ENCODE data around the gene MACROH2A1.

MACROH2A1 gene

GRCh38 chr5:135349886-135350285 lies 49.1 kb downstream of the MACROH2A1 start:
- no peak for DNase-seq

- DNase-seq = no peak
Observed at GRCh38 chr5:135349451-135349850, 49.6 kb downstream of the MACROH2A1 start.

- DNase-seq = no peak
Observed at GRCh38 chr5:135348918-135349317, 50.1 kb downstream of the MACROH2A1 start.

- DNase-seq = no peak
Observed at GRCh38 chr5:135347392-135347791, 51.6 kb downstream of the MACROH2A1 start.

GRCh38 chr5:135345956-135346731 lies 52.9 kb downstream of the MACROH2A1 start:
- no peak for DNase-seq

GRCh38 chr5:135344349-135344748 lies 54.7 kb downstream of the MACROH2A1 start:
- DNase-seq = no peak

GRCh38 chr5:135343413-135343812 lies 55.6 kb downstream of the MACROH2A1 start:
- no peak for DNase-seq

- DNase-seq = no peak
Observed at GRCh38 chr5:135342551-135342875, 56.5 kb downstream of the MACROH2A1 start.

GRCh38 chr5:135341696-135342550 lies 57.1 kb downstream of the MACROH2A1 start:
- DNase-seq = no peak

- no peak for DNase-seq
Observed at GRCh38 chr5:135341016-135341666, 57.9 kb downstream of the MACROH2A1 start.

GRCh38 chr5:135340568-135340967 lies 58.5 kb downstream of the MACROH2A1 start:
- DNase-seq = no peak

- DNase-seq = no peak
Observed at GRCh38 chr5:135339623-135340022, 59.4 kb downstream of the MACROH2A1 start.

- DNase-seq = no peak
Observed at GRCh38 chr5:135339189-135339588, 59.8 kb downstream of the MACROH2A1 start.

- no peak for DNase-seq
Observed at GRCh38 chr5:135337064-135337463, 62.0 kb downstream of the MACROH2A1 start.

- no peak for DNase-seq
Observed at GRCh38 chr5:135335031-135335828, 63.8 kb downstream of the MACROH2A1 start.

- no peak for DNase-seq
Observed at GRCh38 chr5:135333732-135334515, 65.1 kb downstream of the MACROH2A1 start.

GRCh38 chr5:135332519-135333150 lies 66.4 kb downstream of the MACROH2A1 start:
- no peak for DNase-seq

GRCh38 chr5:135331612-135332011 lies 67.4 kb downstream of the MACROH2A1 start:
- no peak for DNase-seq

- no peak for DNase-seq
Observed at GRCh38 chr5:135330798-135331096, 68.3 kb downstream of the MACROH2A1 start.

- DNase-seq = no peak
Observed at GRCh38 chr5:135329913-135330797, 68.9 kb downstream of the MACROH2A1 start.
